ENCODE data around the gene VAC14.

- TF ChIP-seq TCF12 (IDR thresholded peaks at IDR 0.05; ENCODE audit: low read depth), result no peak
- TF ChIP-seq NFIC (IDR thresholded peaks at IDR 0.05), result no peak
- TF ChIP-seq MAX (IDR thresholded peaks at IDR 0.05), result no peak
- no peak for TF ChIP-seq CEBPB (IDR thresholded peaks at IDR 0.05)
- no peak for TF ChIP-seq CREB1 (IDR thresholded peaks at IDR 0.05; ENCODE audit: low read depth)
- TF ChIP-seq, protein P1, sequence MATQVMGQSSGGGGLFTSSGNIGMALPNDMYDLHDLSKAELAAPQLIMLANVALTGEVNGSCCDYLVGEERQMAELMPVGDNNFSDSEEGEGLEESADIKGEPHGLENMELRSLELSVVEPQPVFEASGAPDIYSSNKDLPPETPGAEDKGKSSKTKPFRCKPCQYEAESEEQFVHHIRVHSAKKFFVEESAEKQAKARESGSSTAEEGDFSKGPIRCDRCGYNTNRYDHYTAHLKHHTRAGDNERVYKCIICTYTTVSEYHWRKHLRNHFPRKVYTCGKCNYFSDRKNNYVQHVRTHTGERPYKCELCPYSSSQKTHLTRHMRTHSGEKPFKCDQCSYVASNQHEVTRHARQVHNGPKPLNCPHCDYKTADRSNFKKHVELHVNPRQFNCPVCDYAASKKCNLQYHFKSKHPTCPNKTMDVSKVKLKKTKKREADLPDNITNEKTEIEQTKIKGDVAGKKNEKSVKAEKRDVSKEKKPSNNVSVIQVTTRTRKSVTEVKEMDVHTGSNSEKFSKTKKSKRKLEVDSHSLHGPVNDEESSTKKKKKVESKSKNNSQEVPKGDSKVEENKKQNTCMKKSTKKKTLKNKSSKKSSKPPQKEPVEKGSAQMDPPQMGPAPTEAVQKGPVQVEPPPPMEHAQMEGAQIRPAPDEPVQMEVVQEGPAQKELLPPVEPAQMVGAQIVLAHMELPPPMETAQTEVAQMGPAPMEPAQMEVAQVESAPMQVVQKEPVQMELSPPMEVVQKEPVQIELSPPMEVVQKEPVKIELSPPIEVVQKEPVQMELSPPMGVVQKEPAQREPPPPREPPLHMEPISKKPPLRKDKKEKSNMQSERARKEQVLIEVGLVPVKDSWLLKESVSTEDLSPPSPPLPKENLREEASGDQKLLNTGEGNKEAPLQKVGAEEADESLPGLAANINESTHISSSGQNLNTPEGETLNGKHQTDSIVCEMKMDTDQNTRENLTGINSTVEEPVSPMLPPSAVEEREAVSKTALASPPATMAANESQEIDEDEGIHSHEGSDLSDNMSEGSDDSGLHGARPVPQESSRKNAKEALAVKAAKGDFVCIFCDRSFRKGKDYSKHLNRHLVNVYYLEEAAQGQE (IDR thresholded peaks at IDR 0.05; ENCODE audit: low read depth), result no peak
- TF ChIP-seq TAF1 (IDR thresholded peaks at IDR 0.05; ENCODE audit: low read depth), result no peak
- TF ChIP-seq RAD21 (IDR thresholded peaks at IDR 0.05; ENCODE audit: low read depth), result no peak
- TF ChIP-seq YY1 (IDR thresholded peaks at IDR 0.05; ENCODE audit: low read depth), result no peak
- TF ChIP-seq EP300 (IDR thresholded peaks at IDR 0.05; ENCODE audit: borderline replicate concordance), result no peak
- no peak for TF ChIP-seq ZBTB7A (IDR thresholded peaks at IDR 0.05; ENCODE audit: low read depth)
- no peak for TF ChIP-seq TEAD4 (IDR thresholded peaks at IDR 0.05)
- no peak for TF ChIP-seq EGR1 (IDR thresholded peaks at IDR 0.05)
- TF ChIP-seq, protein P2, sequence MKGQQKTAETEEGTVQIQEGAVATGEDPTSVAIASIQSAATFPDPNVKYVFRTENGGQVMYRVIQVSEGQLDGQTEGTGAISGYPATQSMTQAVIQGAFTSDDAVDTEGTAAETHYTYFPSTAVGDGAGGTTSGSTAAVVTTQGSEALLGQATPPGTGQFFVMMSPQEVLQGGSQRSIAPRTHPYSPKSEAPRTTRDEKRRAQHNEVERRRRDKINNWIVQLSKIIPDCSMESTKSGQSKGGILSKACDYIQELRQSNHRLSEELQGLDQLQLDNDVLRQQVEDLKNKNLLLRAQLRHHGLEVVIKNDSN (IDR thresholded peaks at IDR 0.05), result no peak
Observed at GRCh38 chr16:70734522-70735095, 66.3 kb downstream of the VAC14 start.
